ENCODE measurements around the gene MXD1. TPM values are rescaled to one million over a fixed set of nuclear protein-coding genes. Genes with fewer than 3 reads are reported as not detected.

The MXD1 gene
- total and polyA plus RNA-seq, 8 donors: 1.5 to 8.6 (median 5.0) TPM

- no peak for TF ChIP-seq CTCF (IDR thresholded peaks at IDR 0.05)
- no peak within 1 kb of the TSS for H3K4me3 ChIP-seq
- ATAC-seq (no peak), FAIRE-seq (no peak), DNase-seq (no peak)
- intact Hi-C loops (cut with DNase I): no loop called here
- no peaks in the 10 kb centered on the region for H3K36me3 ChIP-seq
- H3K9me3 ChIP-seq: no peaks in the 10 kb centered on the region
- H3K27me3 ChIP-seq: no peaks in the 10 kb centered on the region
- no peak within 1 kb of the TSS for H3K27ac ChIP-seq
- WGBS, 2 donors: 91% methylated on average over 14 of the region's 14 CpGs
- H3K4me1 ChIP-seq: no peaks in the 10 kb centered on the region
Measured at GRCh38 chr2:69961496-69961895, 46.6 kb downstream of the MXD1 start, which contains the start of gene ASPRV1. TSS of gene ASPRV1 (minus strand) at chr2:69961631. CDS start at chr2:69961436, 195 bp downstream.

GRCh38 chr2:69962986-69963730 lies 48.2 kb downstream of the MXD1 start:
- no peak for FAIRE-seq
- WGBS, 2 donors: 93 to 95% methylated on average over 8 of the region's 8 CpGs
- intact Hi-C loops (cut with DNase I): no loop called here
- no peaks in the 10 kb centered on the region for H3K27me3 ChIP-seq
- no peak overlapping the region for H3K27ac ChIP-seq
- no peak overlapping the region for H3K4me3 ChIP-seq
- no peaks in the 10 kb centered on the region for H3K4me1 ChIP-seq
- no peaks in the 10 kb centered on the region for H3K36me3 ChIP-seq
- ATAC-seq: no peak
- DNase-seq: no peak
- H3K9me3 ChIP-seq: no peaks in the 10 kb centered on the region
- no peak for TF ChIP-seq CTCF (IDR thresholded peaks at IDR 0.05)

- H3K27me3 ChIP-seq: no peaks in the 10 kb centered on the region
- DNase-seq: peak in 1 of 6 donors; percentile 33
Measured at GRCh38 chr2:69964353-69964841, 49.5 kb downstream of the MXD1 start.

GRCh38 chr2:69965756-69966445 lies 51.0 kb downstream of the MXD1 start:
- H3K4me3 ChIP-seq: no peak overlapping the region
- H3K9me3 ChIP-seq: no peaks in the 10 kb centered on the region
- WGBS, 2 donors: 89 to 97% methylated on average over 8 of the region's 8 CpGs
- DNase-seq: no peak
- H3K4me1 ChIP-seq: no peaks in the 10 kb centered on the region
- no peak for ATAC-seq
- H3K36me3 ChIP-seq: no peaks in the 10 kb centered on the region
- intact Hi-C loops (cut with DNase I): no loop called here
- FAIRE-seq: no peak
- TF ChIP-seq CTCF (IDR thresholded peaks at IDR 0.05): no peak
- H3K27me3 ChIP-seq: no peaks in the 10 kb centered on the region
- H3K27ac ChIP-seq: no peak overlapping the region

More at GRCh38 chr2:69964353-69964841, 49.5 kb downstream of the MXD1 start:
- peak; percentile 35 to 81 (median 60) for ATAC-seq
- Histone ChIP-seq H3K27ac (no peak overlapping the region), H3K36me3 (no peaks in the 10 kb centered on the region), H3K4me1 (no peaks in the 10 kb centered on the region), H3K4me3 (no peak overlapping the region), H3K9me3 (no peaks in the 10 kb centered on the region)
- TF ChIP-seq CTCF (IDR thresholded peaks at IDR 0.05): no peak
- WGBS, 2 donors: 46% methylated on average over 7 of the region's 7 CpGs
- intact Hi-C loops (cut with DNase I): no loop called here
- no peak for FAIRE-seq
